H9 (cell line): ENCODE data around the gene ZC3H18. TPM values are rescaled to one million over a fixed set of nuclear protein-coding genes. Genes with fewer than 3 reads are reported as not detected.

Source experiments
- DNase-seq: peaks from one replicate; pipeline ENCODE4 v3.0.0-alpha.2; 2017
- H2AFZ ChIP-seq: one replicate; pipeline ENCODE4 v1.6.1; 2013; ENCODE audit warnings: mild to moderate bottlenecking, low read length, control low read depth, moderate library complexity
- H2AK5ac ChIP-seq: 2 replicates; pipeline ENCODE4 v1.6.1; 2013; ENCODE audit warnings: low read length, control low read depth, mixed read lengths; ENCODE audit not compliant: insufficient read length
- H2BK120ac ChIP-seq: one replicate; pipeline ENCODE4 v1.6.1; 2013; ENCODE audit warnings: low read depth, mild to moderate bottlenecking, low read length, control low read depth, inconsistent platforms; ENCODE audit not compliant: poor library complexity, severe bottlenecking
- H2BK12ac ChIP-seq: 2 replicates; pipeline ENCODE4 v1.6.1; 2013; ENCODE audit warnings: low read length, control low read depth, mixed read lengths, low read depth; ENCODE audit not compliant: insufficient read length
- H2BK15ac ChIP-seq: 2 replicates; pipeline ENCODE4 v1.6.1; 2013; ENCODE audit warnings: low read depth, low read length, control low read depth
- H2BK20ac ChIP-seq: one replicate; pipeline ENCODE4 v1.6.1; 2013; ENCODE audit warnings: low read depth, mild to moderate bottlenecking, low read length, control low read depth, inconsistent platforms; ENCODE audit not compliant: poor library complexity, severe bottlenecking
- H2BK5ac ChIP-seq: 2 replicates; pipeline ENCODE4 v1.6.1; 2013; ENCODE audit warnings: low read length, control low read depth, mixed read lengths; ENCODE audit not compliant: insufficient read length
- H3K14ac ChIP-seq: 2 replicates; pipeline ENCODE4 v1.6.1; 2013; ENCODE audit warnings: low read length, control low read depth; ENCODE audit not compliant: insufficient read depth
- H3K18ac ChIP-seq: 2 replicates; pipeline ENCODE4 v1.6.1; 2013; ENCODE audit warnings: low read depth, mild to moderate bottlenecking, mixed read lengths, low read length, control low read depth; ENCODE audit not compliant: insufficient read length
- H3K23ac ChIP-seq: 2 replicates; pipeline ENCODE4 v1.6.1; 2013; ENCODE audit warnings: low read length, control low read depth, mixed read lengths, low read depth; ENCODE audit not compliant: insufficient read length
- H3K23me2 ChIP-seq: 2 replicates; pipeline ENCODE4 v1.6.1; 2013; ENCODE audit warnings: low read depth, mild to moderate bottlenecking, mixed read lengths, low read length, control low read depth; ENCODE audit not compliant: insufficient read length, poor library complexity, severe bottlenecking
- H3K27ac ChIP-seq: 2 replicates; pipeline ENCODE4 v1.5.1; 2013; ENCODE audit warnings: low read length, control low read depth, mixed read lengths, low read depth; ENCODE audit not compliant: insufficient read length
- H3K27me3 ChIP-seq: 2 replicates; pipeline ENCODE4 v1.6.1; 2013; ENCODE audit warnings: low read length, control low read depth, inconsistent platforms; ENCODE audit not compliant: insufficient read depth
- H3K4ac ChIP-seq: 2 replicates; pipeline ENCODE4 v1.6.1; 2013; ENCODE audit warnings: low read depth, mild to moderate bottlenecking, control low read depth, inconsistent platforms, low read length, moderate library complexity
- H3K4me1 ChIP-seq: 2 replicates; pipeline ENCODE4 v1.6.1; 2013; ENCODE audit warnings: low read length, control low read depth, inconsistent platforms; ENCODE audit not compliant: insufficient read depth
- H3K4me2 ChIP-seq: 2 replicates; pipeline ENCODE4 v1.6.1; 2013; ENCODE audit warnings: low read length, control low read depth, mixed read lengths; ENCODE audit not compliant: insufficient read length, insufficient read depth
- H3K56ac ChIP-seq: 2 replicates; pipeline ENCODE4 v1.6.1; 2013; ENCODE audit warnings: low read depth, mild to moderate bottlenecking, mixed read lengths, low read length, control low read depth; ENCODE audit not compliant: insufficient read length
- H3K79me1 ChIP-seq: 2 replicates; pipeline ENCODE4 v1.6.1; 2013; ENCODE audit warnings: low read depth, mild to moderate bottlenecking, moderate library complexity, low read length, control low read depth, inconsistent platforms; ENCODE audit not compliant: insufficient read depth, poor library complexity, severe bottlenecking
- H3K79me2 ChIP-seq: 2 replicates; pipeline ENCODE4 v1.6.1; 2013; ENCODE audit warnings: low read length, control low read depth, inconsistent platforms; ENCODE audit not compliant: insufficient read depth
- H3K9ac ChIP-seq: 2 replicates; pipeline ENCODE4 v1.6.1; 2013; ENCODE audit warnings: low read length, control low read depth, mixed read lengths; ENCODE audit not compliant: insufficient read length; ENCODE audit errors: extremely low read depth
- H3K9me3 ChIP-seq: one replicate; pipeline ENCODE4 v1.6.1; 2013; ENCODE audit warnings: low read depth, low read length, inconsistent platforms; ENCODE audit not compliant: control insufficient read depth
- H3T11ph ChIP-seq: one replicate; pipeline ENCODE4 v1.6.1; 2013; ENCODE audit warnings: mild to moderate bottlenecking, low read length, control low read depth, inconsistent platforms
- H4K20me1 ChIP-seq: one replicate; pipeline ENCODE4 v1.6.1; 2013; ENCODE audit not compliant: control insufficient read depth, insufficient read length, insufficient read depth
- H4K5ac ChIP-seq: 2 replicates; pipeline ENCODE4 v1.6.1; 2013; ENCODE audit warnings: low read depth, mild to moderate bottlenecking, mixed read lengths, low read length, control low read depth; ENCODE audit not compliant: insufficient read length
- H4K8ac ChIP-seq: replicated peaks from 2 replicates; pipeline ENCODE4 v1.6.1; 2013; ENCODE audit warnings: low read length, control low read depth, mixed read lengths, low read depth; ENCODE audit not compliant: insufficient read length
- H4K91ac ChIP-seq: 2 replicates; pipeline ENCODE4 v1.6.1; 2013; ENCODE audit warnings: low read depth, mild to moderate bottlenecking, moderate library complexity, mixed read lengths, low read length, control low read depth; ENCODE audit not compliant: insufficient read length
- H3K27ac Mint-ChIP-seq, 3 experiments: 2 replicates in 2 of 3; 3 replicates in 1 of 3; pipeline ENCODE4 v1.8.0; 2020 to 2021; ENCODE audit warnings: mixed read lengths in 3 of 3, mild to moderate bottlenecking in 1 of 3, moderate library complexity in 1 of 3
- H3K27me3 Mint-ChIP-seq: 2 replicates; pipeline ENCODE4 v1.8.0; 2021; ENCODE audit warnings: low read depth, mild to moderate bottlenecking, moderate library complexity, mixed read lengths
- H3K36me3 Mint-ChIP-seq, 3 experiments: 2 replicates in 2 of 3; 3 replicates in 1 of 3; pipeline ENCODE4 v1.8.0; 2020 to 2021; ENCODE audit warnings: low read depth in 3 of 3, mixed read lengths in 3 of 3; ENCODE audit not compliant: insufficient read depth in 1 of 3
- H3K4me1 Mint-ChIP-seq, 2 experiments: 2 replicates each; pipeline ENCODE4 v1.8.0; 2020; ENCODE audit warnings: mixed read lengths in 2 of 2
- H3K4me3 Mint-ChIP-seq, 2 experiments: 2 replicates in 1 of 2; 3 replicates in 1 of 2; pipeline ENCODE4 v1.8.0; 2020 to 2021; ENCODE audit warnings: mild to moderate bottlenecking in 2 of 2, mixed read lengths in 2 of 2, moderate library complexity in 1 of 2
- H3K9me3 Mint-ChIP-seq, 2 experiments: 2 replicates in 1 of 2; 3 replicates in 1 of 2; pipeline ENCODE4 v1.8.0; 2020; ENCODE audit warnings: mild to moderate bottlenecking in 2 of 2, mixed read lengths in 2 of 2, moderate library complexity in 1 of 2
- WGBS: extraction: QIAGEN DNeasy Blood & Tissue Kit; methylation state at CpG from one replicate; pipeline ENCODE4 v1.1.7; 2013; ENCODE audit warnings: missing lambda C conversion rate, low lambda C conversion rate, mixed read lengths; ENCODE audit not compliant: insufficient read length; ENCODE audit errors: extremely low coverage; 5-methylcytosine and 5-hydroxymethylcytosine counted together
- total RNA-seq: library from RNA; stranded (reverse); gene quantifications from 2 replicates; pipeline ENCODE4 v1.2.1, GENCODE V29; 2021
- TF ChIP-seq, protein P1 (sequence below): fragments of 200-600 bp; sonication (generic); conservative IDR thresholded peaks from 3 replicates; pipeline ENCODE4 v1.8.0; 2021; ENCODE audit warnings: antibody characterized with exemption, mild to moderate bottlenecking

The ZC3H18 gene
- total RNA-seq, 1 experiment from 2014 or later, result 69.7 TPM

- H3K36me3 Mint-ChIP-seq, result peaks cover 0 to 11% (median 8%) of the 10 kb centered on the region in 3 experiments; a peak in 2 of 7 replicates
These were observed 45.1 kb upstream of the ZC3H18 start for GRCh38 chr16:88524973-88525662.

More at GRCh38 chr16:88524973-88525662, 45.1 kb upstream of the ZC3H18 start:
- WGBS, result no CpG with 5 or more reads among the region's 18 CpGs
- no peak for DNase-seq
- no peak overlapping the region for H2BK5ac ChIP-seq
- H2BK120ac ChIP-seq, result no peak overlapping the region
- H3K27ac Mint-ChIP-seq, result no peak overlapping the region
- H3K4me2 ChIP-seq, result no peak overlapping the region
- H3K4me3 Mint-ChIP-seq, result no peak overlapping the region
- no peak overlapping the region for H4K91ac ChIP-seq
- no peak overlapping the region for H3K23ac ChIP-seq
- no peak overlapping the region for H3K14ac ChIP-seq
- no peaks in the 10 kb centered on the region for H3K23me2 ChIP-seq
- H2AFZ ChIP-seq, result no peak overlapping the region
- H3K79me1 ChIP-seq, result no peaks in the 10 kb centered on the region
- H3T11ph ChIP-seq, result no peak overlapping the region
- no peak overlapping the region for H4K5ac ChIP-seq
- TF ChIP-seq, protein P1, sequence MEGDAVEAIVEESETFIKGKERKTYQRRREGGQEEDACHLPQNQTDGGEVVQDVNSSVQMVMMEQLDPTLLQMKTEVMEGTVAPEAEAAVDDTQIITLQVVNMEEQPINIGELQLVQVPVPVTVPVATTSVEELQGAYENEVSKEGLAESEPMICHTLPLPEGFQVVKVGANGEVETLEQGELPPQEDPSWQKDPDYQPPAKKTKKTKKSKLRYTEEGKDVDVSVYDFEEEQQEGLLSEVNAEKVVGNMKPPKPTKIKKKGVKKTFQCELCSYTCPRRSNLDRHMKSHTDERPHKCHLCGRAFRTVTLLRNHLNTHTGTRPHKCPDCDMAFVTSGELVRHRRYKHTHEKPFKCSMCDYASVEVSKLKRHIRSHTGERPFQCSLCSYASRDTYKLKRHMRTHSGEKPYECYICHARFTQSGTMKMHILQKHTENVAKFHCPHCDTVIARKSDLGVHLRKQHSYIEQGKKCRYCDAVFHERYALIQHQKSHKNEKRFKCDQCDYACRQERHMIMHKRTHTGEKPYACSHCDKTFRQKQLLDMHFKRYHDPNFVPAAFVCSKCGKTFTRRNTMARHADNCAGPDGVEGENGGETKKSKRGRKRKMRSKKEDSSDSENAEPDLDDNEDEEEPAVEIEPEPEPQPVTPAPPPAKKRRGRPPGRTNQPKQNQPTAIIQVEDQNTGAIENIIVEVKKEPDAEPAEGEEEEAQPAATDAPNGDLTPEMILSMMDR, result no peak
- H3K79me2 ChIP-seq, result no peaks in the 10 kb centered on the region
- H3K9me3 Mint-ChIP-seq, result peaks cover 0 to 2% of the 10 kb centered on the region in 2 experiments; a peak in 1 of 5 replicates
- H3K18ac ChIP-seq, result no peak overlapping the region
- no peaks in the 10 kb centered on the region for H4K20me1 ChIP-seq
- no peak overlapping the region for H2BK20ac ChIP-seq
- no peak overlapping the region for H2BK15ac ChIP-seq
- no peaks in the 10 kb centered on the region for H3K9me3 ChIP-seq
- no peak overlapping the region for H2BK12ac ChIP-seq
- H3K4ac ChIP-seq, result no peak overlapping the region
- H3K4me1 ChIP-seq, result no peaks in the 10 kb centered on the region
- H3K27me3 Mint-ChIP-seq, result peaks cover 5% of the 10 kb centered on the region; the same call in 1 of the 2 replicates
- H4K8ac ChIP-seq, result no peak overlapping the region
- H3K9ac ChIP-seq, result no peak overlapping the region
- H3K4me1 Mint-ChIP-seq, result no peaks in the 10 kb centered on the region
- H2AK5ac ChIP-seq, result no peak overlapping the region
- no peak overlapping the region for H3K27ac ChIP-seq
- H3K56ac ChIP-seq, result no peak overlapping the region
- H3K27me3 ChIP-seq, result no peaks in the 10 kb centered on the region
